SK-N-SH treated with all-trans-retinoic acid at 6 μM for 48 hours (cell line): ENCODE measurements around the gene ELMO1.

ENCODE experiments used
- ARNTL ChIP-seq: fragments of 450-650 bp; formaldehyde crosslinking; IDR thresholded peaks from 2 replicates; pipeline ENCODE4 v1.5.0; 2020; ENCODE audit warnings: low read depth, mild to moderate bottlenecking, moderate library complexity, borderline replicate concordance
- BACH2 ChIP-seq: fragments of 250-450 bp; sonication (Bioruptor Pico); IDR thresholded peaks from 2 replicates; pipeline ENCODE4 v1.9.0; 2021; ENCODE audit warnings: mild to moderate bottlenecking, borderline replicate concordance
- CREB5 ChIP-seq: fragments of 250-450 bp; sonication (Bioruptor Pico); IDR thresholded peaks from 2 replicates; pipeline ENCODE4 v1.5.1; 2020; ENCODE audit warnings: low read depth, mild to moderate bottlenecking, moderate library complexity
- CSDC2 ChIP-seq: fragments of 250-450 bp; sonication (Bioruptor Pico); IDR thresholded peaks from 2 replicates; pipeline ENCODE4 v1.5.0; 2020; ENCODE audit warnings: mild to moderate bottlenecking, moderate library complexity
- CSRNP3 ChIP-seq: fragments of 250-450 bp; sonication (Bioruptor Pico); IDR thresholded peaks from 2 replicates; pipeline ENCODE4 v1.5.1; 2021; ENCODE audit warnings: mild to moderate bottlenecking, moderate library complexity
- GLIS3 ChIP-seq: fragments of 250-450 bp; sonication (Bioruptor Pico); IDR thresholded peaks from 2 replicates; pipeline ENCODE4 v1.5.0; 2020; ENCODE audit warnings: mild to moderate bottlenecking, moderate library complexity
- ISL1 ChIP-seq: fragments of 250-450 bp; sonication (Bioruptor Pico); IDR thresholded peaks from 2 replicates; pipeline ENCODE4 v2.1.2; 2022; ENCODE audit warnings: mild to moderate bottlenecking, moderate library complexity
- PPARA ChIP-seq: fragments of 250-450 bp; sonication (Bioruptor Pico); IDR thresholded peaks from 2 replicates; pipeline ENCODE4 v1.5.0; 2020; ENCODE audit warnings: mild to moderate bottlenecking, borderline replicate concordance
- RARB ChIP-seq: fragments of 250-450 bp; sonication (Bioruptor Pico); IDR thresholded peaks from 2 replicates; pipeline ENCODE4 v1.8.0; 2021; ENCODE audit warnings: mild to moderate bottlenecking, moderate library complexity
- SNAI2 ChIP-seq: fragments of 250-450 bp; sonication (Bioruptor Pico); IDR thresholded peaks from 2 replicates; pipeline ENCODE4 v1.5.0; 2020; ENCODE audit warnings: mild to moderate bottlenecking, moderate library complexity
- TOX ChIP-seq: fragments of 250-450 bp; sonication (Bioruptor Pico); IDR thresholded peaks from 2 replicates; pipeline ENCODE4 v1.8.0; 2021; ENCODE audit warnings: mild to moderate bottlenecking, moderate library complexity, borderline replicate concordance
- TF ChIP-seq, protein P1 (sequence below): fragments of 250-450 bp; sonication (Bioruptor Pico); IDR thresholded peaks from 2 replicates; pipeline ENCODE4 v1.8.0; 2020; ENCODE audit warnings: mild to moderate bottlenecking, moderate library complexity, borderline replicate concordance
- TF ChIP-seq, protein P2 (sequence below): fragments of 250-450 bp; sonication (Bioruptor Pico); IDR thresholded peaks from 2 replicates; pipeline ENCODE4 v1.5.0; 2020; ENCODE audit warnings: mild to moderate bottlenecking, moderate library complexity

- TF ChIP-seq, protein P1, sequence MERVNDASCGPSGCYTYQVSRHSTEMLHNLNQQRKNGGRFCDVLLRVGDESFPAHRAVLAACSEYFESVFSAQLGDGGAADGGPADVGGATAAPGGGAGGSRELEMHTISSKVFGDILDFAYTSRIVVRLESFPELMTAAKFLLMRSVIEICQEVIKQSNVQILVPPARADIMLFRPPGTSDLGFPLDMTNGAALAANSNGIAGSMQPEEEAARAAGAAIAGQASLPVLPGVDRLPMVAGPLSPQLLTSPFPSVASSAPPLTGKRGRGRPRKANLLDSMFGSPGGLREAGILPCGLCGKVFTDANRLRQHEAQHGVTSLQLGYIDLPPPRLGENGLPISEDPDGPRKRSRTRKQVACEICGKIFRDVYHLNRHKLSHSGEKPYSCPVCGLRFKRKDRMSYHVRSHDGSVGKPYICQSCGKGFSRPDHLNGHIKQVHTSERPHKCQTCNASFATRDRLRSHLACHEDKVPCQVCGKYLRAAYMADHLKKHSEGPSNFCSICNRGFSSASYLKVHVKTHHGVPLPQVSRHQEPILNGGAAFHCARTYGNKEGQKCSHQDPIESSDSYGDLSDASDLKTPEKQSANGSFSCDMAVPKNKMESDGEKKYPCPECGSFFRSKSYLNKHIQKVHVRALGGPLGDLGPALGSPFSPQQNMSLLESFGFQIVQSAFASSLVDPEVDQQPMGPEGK: no peak
- no peak for TF ChIP-seq GLIS3
- TF ChIP-seq BACH2 (CRISPR knock-in tag): no peak
- TF ChIP-seq ISL1 (CRISPR knock-in tag): no peak
- no peak for TF ChIP-seq SNAI2 (CRISPR knock-in tag)
- no peak for TF ChIP-seq RARB (CRISPR knock-in tag)
- no peak for TF ChIP-seq ARNTL (CRISPR knock-in tag)
- TF ChIP-seq, protein P2, sequence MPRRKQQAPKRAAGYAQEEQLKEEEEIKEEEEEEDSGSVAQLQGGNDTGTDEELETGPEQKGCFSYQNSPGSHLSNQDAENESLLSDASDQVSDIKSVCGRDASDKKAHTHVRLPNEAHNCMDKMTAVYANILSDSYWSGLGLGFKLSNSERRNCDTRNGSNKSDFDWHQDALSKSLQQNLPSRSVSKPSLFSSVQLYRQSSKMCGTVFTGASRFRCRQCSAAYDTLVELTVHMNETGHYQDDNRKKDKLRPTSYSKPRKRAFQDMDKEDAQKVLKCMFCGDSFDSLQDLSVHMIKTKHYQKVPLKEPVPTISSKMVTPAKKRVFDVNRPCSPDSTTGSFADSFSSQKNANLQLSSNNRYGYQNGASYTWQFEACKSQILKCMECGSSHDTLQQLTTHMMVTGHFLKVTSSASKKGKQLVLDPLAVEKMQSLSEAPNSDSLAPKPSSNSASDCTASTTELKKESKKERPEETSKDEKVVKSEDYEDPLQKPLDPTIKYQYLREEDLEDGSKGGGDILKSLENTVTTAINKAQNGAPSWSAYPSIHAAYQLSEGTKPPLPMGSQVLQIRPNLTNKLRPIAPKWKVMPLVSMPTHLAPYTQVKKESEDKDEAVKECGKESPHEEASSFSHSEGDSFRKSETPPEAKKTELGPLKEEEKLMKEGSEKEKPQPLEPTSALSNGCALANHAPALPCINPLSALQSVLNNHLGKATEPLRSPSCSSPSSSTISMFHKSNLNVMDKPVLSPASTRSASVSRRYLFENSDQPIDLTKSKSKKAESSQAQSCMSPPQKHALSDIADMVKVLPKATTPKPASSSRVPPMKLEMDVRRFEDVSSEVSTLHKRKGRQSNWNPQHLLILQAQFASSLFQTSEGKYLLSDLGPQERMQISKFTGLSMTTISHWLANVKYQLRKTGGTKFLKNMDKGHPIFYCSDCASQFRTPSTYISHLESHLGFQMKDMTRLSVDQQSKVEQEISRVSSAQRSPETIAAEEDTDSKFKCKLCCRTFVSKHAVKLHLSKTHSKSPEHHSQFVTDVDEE (CRISPR knock-in tag): no peak
- no peak for TF ChIP-seq PPARA (CRISPR knock-in tag)
- no peak for TF ChIP-seq CSDC2 (CRISPR knock-in tag)
- no peak for TF ChIP-seq TOX (CRISPR knock-in tag)
- no peak for TF ChIP-seq CSRNP3
- TF ChIP-seq CREB5 (CRISPR knock-in tag): no peak
These were observed 125.8 kb downstream of the ELMO1 start for GRCh38 chr7:37322831-37323230.
